IMR-90 (cell line): Measurements from ENCODE around the gene NARS2. TPM values are rescaled to one million over a fixed set of nuclear protein-coding genes. Genes with fewer than 3 reads are reported as not detected.
A peak's percentile ranks its signal among the peaks of the same experiment; 100 is the strongest.

ENCODE experiments used
- ATAC-seq: fragments of 200-7000 bp; cut with Tn5 transposase; 2 replicates; pipeline ENCODE4 v1.9.1; 2020; ENCODE audit warnings: low read depth, mild to moderate bottlenecking, moderate library complexity
- BruUV-seq: library from RNA; stranded (reverse); fragments of 400-500 nt; replicated peaks from 2 replicates; lab custom pipeline; 2021; lab: Mats Ljungman, UMichigan
- CTCF ChIA-PET: fragments of 300-600 bp; formaldehyde crosslinking; extraction: SDS; loops from one replicate; lab custom pipeline; 2021; ENCODE audit warnings: antibody characterized with exemption; lab: Yijun Ruan, JAX
- POLR2A ChIA-PET: fragments of 300-600 bp; sonication (Branson Sonifier 250); formaldehyde crosslinking; loops from one replicate; lab custom pipeline; 2022; ENCODE audit warnings: antibody characterized with exemption; ENCODE audit not compliant: unreplicated experiment; lab: Charles Lee
- DNase-seq: peaks from one replicate; pipeline ENCODE4 v3.0.0; 2013
- H2AFZ ChIP-seq: replicated peaks from 2 replicates; pipeline ENCODE3; 2013; ENCODE audit warnings: low read length, mild to moderate bottlenecking; ENCODE audit not compliant: poor library complexity
- H2AK5ac ChIP-seq: 2 replicates; pipeline ENCODE4 v1.6.1; 2013; ENCODE audit warnings: low read depth, low read length, inconsistent platforms
- H2AK9ac ChIP-seq: replicated peaks from 2 replicates; pipeline ENCODE3; 2013; ENCODE audit warnings: mild to moderate bottlenecking, low read depth, low read length, moderate library complexity; ENCODE audit not compliant: poor library complexity
- H2BK120ac ChIP-seq: 2 replicates; pipeline ENCODE4 v1.6.1; 2013; ENCODE audit warnings: low read depth, low read length, inconsistent platforms
- H2BK15ac ChIP-seq: 3 replicates; pipeline ENCODE4 v1.6.1; 2013; ENCODE audit warnings: low read depth, low read length, inconsistent platforms
- H2BK20ac ChIP-seq: 2 replicates; pipeline ENCODE4 v1.6.1; 2013; ENCODE audit warnings: low read depth, mild to moderate bottlenecking, inconsistent platforms, low read length, moderate library complexity
- H2BK5ac ChIP-seq: 2 replicates; pipeline ENCODE4 v1.6.1; 2013; ENCODE audit warnings: mild to moderate bottlenecking, low read depth, low read length, inconsistent platforms; ENCODE audit not compliant: poor library complexity, severe bottlenecking
- H3K14ac ChIP-seq: replicated peaks from 2 replicates; pipeline ENCODE4 v1.6.1; 2013; ENCODE audit warnings: low read depth, low read length, inconsistent platforms
- H3K18ac ChIP-seq: 2 replicates; pipeline ENCODE4 v1.6.1; 2013; ENCODE audit warnings: low read depth, low read length, control low read depth
- H3K23ac ChIP-seq: 2 replicates; pipeline ENCODE4 v1.6.1; 2013; ENCODE audit warnings: low read depth, low read length, inconsistent platforms
- H3K27ac ChIP-seq: 2 replicates; pipeline ENCODE4 v1.5.1; 2013; ENCODE audit warnings: mild to moderate bottlenecking, control low read depth, low read length; ENCODE audit not compliant: insufficient read depth
- H3K27me3 ChIP-seq: 2 replicates; pipeline ENCODE4 v1.6.1; 2013; ENCODE audit warnings: low read length; ENCODE audit not compliant: control insufficient read depth, insufficient read depth
- H3K36me3 ChIP-seq: 2 replicates; pipeline ENCODE4 v1.6.1; 2013; ENCODE audit warnings: low read length, mixed read lengths; ENCODE audit not compliant: control insufficient read depth, insufficient read depth
- H3K4ac ChIP-seq: 2 replicates; pipeline ENCODE4 v1.6.1; 2013; ENCODE audit warnings: low read depth, low read length, inconsistent platforms
- H3K4me1 ChIP-seq: 2 replicates; pipeline ENCODE4 v1.6.1; 2013; ENCODE audit warnings: low read length, mixed read lengths; ENCODE audit not compliant: control insufficient read depth, insufficient read depth
- H3K4me2 ChIP-seq: 2 replicates; pipeline ENCODE4 v1.6.1; 2013; ENCODE audit warnings: low read depth, mild to moderate bottlenecking, control low read depth, low read length, moderate library complexity
- H3K4me3 ChIP-seq: 2 replicates; pipeline ENCODE4 v1.5.1; 2013; ENCODE audit warnings: low read depth, mild to moderate bottlenecking, control low read depth, low read length, moderate library complexity; ENCODE audit not compliant: insufficient read depth
- H3K56ac ChIP-seq: 2 replicates; pipeline ENCODE4 v1.6.1; 2013; ENCODE audit warnings: low read length, inconsistent platforms; ENCODE audit not compliant: insufficient read depth; ENCODE audit errors: extremely low read depth
- H3K79me1 ChIP-seq, 2 experiments: 2 replicates each; pipeline ENCODE4 v1.6.1; 2013; ENCODE audit warnings: low read length in 2 of 2, inconsistent platforms in 1 of 2, low read depth in 1 of 2
- H3K9ac ChIP-seq: 2 replicates; pipeline ENCODE4 v1.6.1; 2013; ENCODE audit warnings: low read depth, low read length, control low read depth
- H3K9me1 ChIP-seq: 2 replicates; pipeline ENCODE4 v1.6.1; 2013; ENCODE audit warnings: low read length, inconsistent platforms; ENCODE audit not compliant: insufficient read depth
- H3K9me3 ChIP-seq: 2 replicates; pipeline ENCODE4 v1.6.1; 2013; ENCODE audit warnings: low read length; ENCODE audit not compliant: control insufficient read depth, insufficient read depth
- H4K20me1 ChIP-seq: 2 replicates; pipeline ENCODE4 v1.6.1; 2013; ENCODE audit warnings: low read length, inconsistent platforms; ENCODE audit not compliant: insufficient read depth
- H4K5ac ChIP-seq: 2 replicates; pipeline ENCODE4 v1.6.1; 2013; ENCODE audit warnings: mild to moderate bottlenecking, low read depth, low read length, control low read depth
- H4K8ac ChIP-seq, 2 experiments: 2 replicates each; pipeline ENCODE4 v1.6.1; 2013; ENCODE audit warnings: low read depth in 2 of 2, low read length in 2 of 2, control low read depth in 1 of 2, inconsistent platforms in 1 of 2
- H4K91ac ChIP-seq: 2 replicates; pipeline ENCODE4 v1.6.1; 2013; ENCODE audit warnings: low read depth, low read length, inconsistent platforms; ENCODE audit not compliant: insufficient read depth
- BHLHE40 ChIP-seq: fragments of 150-350 bp; IDR thresholded peaks from 2 replicates; pipeline ENCODE4 v1.6.1; 2016; ENCODE audit warnings: mild to moderate bottlenecking, low read depth, low read length
- MAFK ChIP-seq: IDR thresholded peaks from 2 replicates; pipeline ENCODE4 v1.6.1; 2012; ENCODE audit warnings: low read depth, low read length, improper control_type of control experiment
- WGBS, 2 experiments: methylation state at CpG; one replicate each; pipeline versions ENCODE4 v1.1.5 to v1.1.7; 2013; ENCODE audit warnings: missing lambda C conversion rate in 2 of 2; ENCODE audit not compliant: insufficient read length in 1 of 2; ENCODE audit errors: extremely low coverage in 2 of 2; 5-methylcytosine and 5-hydroxymethylcytosine counted together
- dilution Hi-C: fragments of 300-500 bp; cut with HindIII; formaldehyde crosslinking; loops from one replicate; pipeline ENCODE4 v1.14.3; 2018; ENCODE audit warnings: low sequenced_read_pairs; ENCODE audit not compliant: unreplicated experiment
- in situ Hi-C: fragments of 300-500 bp; cut with MboI; formaldehyde crosslinking; loops from 3 replicates; pipeline ENCODE4 v1.14.3; 2019; ENCODE audit warnings: low sequenced_read_pairs, inconsistent platforms, mixed read lengths
- intact Hi-C: fragments of 100-400 bp; cut with micrococcal nuclease; formaldehyde crosslinking; loops from 2 replicates; pipeline ENCODE4 v1.10.0; 2022
- polyA plus RNA-seq, 3 experiments: library from polyadenylated mRNA; depleted of rRNA; stranded (reverse); fragments of >200 nt; gene quantifications; 2 replicates each; pipeline ENCODE4 v1.2.3, GENCODE V29; 2012; ENCODE audit warnings: low replicate concordance in 1 of 3
- total RNA-seq: library from RNA; depleted of rRNA; stranded (reverse); fragments of >200 nt; gene quantifications from 2 replicates; pipeline ENCODE4 v1.2.3, GENCODE V29; 2012

NARS2 gene
- total and polyA plus RNA-seq, 2 of the 4 experiments (the other 2 are of a cell fraction), result 8.0 to 15.8 TPM

DNA sequence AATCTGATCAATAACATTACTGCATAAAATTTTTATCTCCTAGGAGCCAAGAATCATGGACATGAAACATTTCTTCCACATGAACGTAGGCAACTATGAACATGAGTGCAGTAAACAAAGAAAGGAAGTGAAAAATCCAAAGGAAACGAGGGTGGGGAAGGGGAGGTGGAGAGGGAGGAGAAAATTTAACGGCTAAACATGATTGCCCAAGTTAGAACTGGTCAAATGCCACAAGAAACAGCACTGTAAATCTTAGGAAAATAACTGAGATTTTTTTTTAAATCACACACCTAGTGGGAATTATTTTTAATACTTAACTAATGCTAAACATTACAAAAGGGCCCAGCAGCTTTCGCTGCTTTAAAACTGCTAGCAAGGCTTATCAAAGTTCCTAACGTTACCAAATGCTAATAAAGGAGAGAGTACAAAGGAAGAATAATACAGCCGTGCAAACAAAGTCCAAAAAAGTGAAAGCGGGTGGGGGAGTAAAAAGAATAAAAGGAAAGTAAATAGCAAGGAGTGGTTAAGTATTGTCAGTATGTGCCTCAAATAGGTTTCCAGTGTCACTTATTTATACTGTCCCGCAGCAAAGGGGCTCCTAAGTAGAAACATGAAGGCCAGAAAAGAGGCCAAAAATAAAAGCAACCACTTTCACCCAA is 13.7 kb downstream of the NARS2 start:
- ChIA-PET POLR2A (no interaction called here), CTCF (no interaction called here)
- DNase-seq (no peak), ATAC-seq (0 out of 2 replicates have a peak, but pooled peaks have one; percentile 24)
- H3K14ac ChIP-seq, result peak overlapping the region; percentile 67
- H2BK20ac ChIP-seq, result peak overlapping the region; percentile 69
- H2AK9ac ChIP-seq, result no peak overlapping the region
- peaks cover 6% of the 10 kb centered on the region; the same call in 1 of the 2 replicates for H3K9me1 ChIP-seq
- peak overlapping the region; percentile 71; the same call in 1 of the 2 replicates for H3K27ac ChIP-seq
- H3K79me1 ChIP-seq, result peaks cover 14 to 33% of the 10 kb centered on the region in 2 experiments
- in situ Hi-C loops (loop anchor here (5.0 to 10.0 kb wide), 2 partner anchors 149 to 336 kb away; no protein-coding TSS in a partner anchor), intact Hi-C loops (loop anchor here (10.0 kb wide), 1 partner anchor 556 kb away; no protein-coding TSS in a partner anchor), dilution Hi-C loops (no loop called here)
- BruUV-seq, result no TSS peak
- H4K20me1 ChIP-seq, result no peaks in the 10 kb centered on the region
- no peaks in the 10 kb centered on the region; the same call in 1 of the 2 replicates for H3K36me3 ChIP-seq
- no peak overlapping the region for H2AK5ac ChIP-seq
- H3K9ac ChIP-seq, result peak overlapping the region; percentile 49; the same call in 1 of the 2 replicates
- no CpG with 5 or more reads among the region's 8 CpGs for WGBS, 2 experiments
- peak overlapping the region; percentile 80 for H3K23ac ChIP-seq
- no peaks in the 10 kb centered on the region for H3K27me3 ChIP-seq
- peak overlapping the region; percentile 81 for H2BK5ac ChIP-seq
- H3K4me3 ChIP-seq, result no peak overlapping the region
- H4K91ac ChIP-seq, result peak overlapping the region; percentile 70; the same call in 1 of the 2 replicates
- peak overlapping the region; percentile 7 for H3K56ac ChIP-seq
- peak overlapping the region; percentile 86 for H3K4me2 ChIP-seq
- peaks cover 13% of the 10 kb centered on the region for H3K4me1 ChIP-seq
- peak overlapping the region; percentile 48 for H2BK120ac ChIP-seq
- H2BK15ac ChIP-seq, result peak overlapping the region; percentile 67; the same call in 1 of the 3 replicates
- peak overlapping the region; percentile 88 for H4K5ac ChIP-seq
- TF ChIP-seq BHLHE40 (no peak), MAFK (no peak)
- H2AFZ ChIP-seq, result no peak overlapping the region
- no peaks in the 10 kb centered on the region for H3K9me3 ChIP-seq
- peak overlapping the region; percentile 87 for H3K18ac ChIP-seq
- H4K8ac ChIP-seq, result peak overlapping the region; percentile 25 to 49; a peak in 3 of 4 replicates
- peak overlapping the region; percentile 83; the same call in 1 of the 2 replicates for H3K4ac ChIP-seq
